ENCODE results near the gene CCDC171. TPM values are rescaled to one million over a fixed set of nuclear protein-coding genes. Genes with fewer than 3 reads are reported as not detected.
"Not testable (repeated sequence)": the region's sequence is repeated elsewhere in the genome, so short reads cannot be mapped to it uniquely, and the experiment has no call there.

The CCDC171 gene
- total RNA-seq, 1 experiment from 2014 or later, result 1.6 TPM

DNA sequence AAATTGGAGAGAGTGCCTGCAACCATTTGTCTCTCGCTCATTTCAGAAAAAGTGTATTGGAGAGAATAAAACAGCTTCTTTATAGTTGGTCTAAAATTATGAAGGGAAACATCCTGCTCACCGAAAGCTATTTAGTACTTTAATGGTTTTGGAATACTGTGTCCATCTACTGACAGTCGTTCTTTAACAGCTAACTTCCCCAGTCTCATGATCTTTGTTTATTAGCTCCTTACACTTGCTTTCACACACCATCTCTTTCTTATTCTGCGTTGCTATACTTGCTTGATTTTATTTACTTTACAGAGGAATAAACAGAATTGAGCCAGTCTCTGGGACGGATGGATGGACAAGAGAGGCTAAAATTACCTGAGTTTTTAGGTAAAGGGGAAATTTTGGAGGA lies 229.3 kb downstream of the CCDC171 start:
- ChIA-PET POLR2A (no interaction called here), CTCF (no interaction called here)
- BruUV-seq (replicated peaks), result no TSS peak
- intact Hi-C loops (cut with micrococcal nuclease; ENCODE audit: unreplicated experiment), result no loop called here
- Histone ChIP-seq H3K4me3 (ENCODE audit: low read depth, low read length) (no peak overlapping the region), H3K36me3 (ENCODE audit: control insufficient read depth, insufficient read depth, low read length) (no peaks in the 10 kb centered on the region), H3K4me1 (no peaks in the 10 kb centered on the region), H3K27me3 (replicated peaks; ENCODE audit: control insufficient read depth, insufficient read depth, low read length) (no peaks in the 10 kb centered on the region), H3K9me3 (no peaks in the 10 kb centered on the region)
- Mint-ChIP-seq H3K9me3 (ENCODE audit: unreplicated experiment) (no peaks in the 10 kb centered on the region), H3K36me3 (ENCODE audit: insufficient read depth, unreplicated experiment) (no peaks in the 10 kb centered on the region), H3K4me3 (ENCODE audit: unreplicated experiment) (no peak overlapping the region), H3K27ac (ENCODE audit: unreplicated experiment) (no peak overlapping the region), H3K27me3 (ENCODE audit: insufficient read depth, unreplicated experiment) (no peaks in the 10 kb centered on the region), H3K4me1 (ENCODE audit: low read depth, unreplicated experiment) (no peaks in the 10 kb centered on the region)
- DNase-seq, result no peak
- TF ChIP-seq, protein P1, sequence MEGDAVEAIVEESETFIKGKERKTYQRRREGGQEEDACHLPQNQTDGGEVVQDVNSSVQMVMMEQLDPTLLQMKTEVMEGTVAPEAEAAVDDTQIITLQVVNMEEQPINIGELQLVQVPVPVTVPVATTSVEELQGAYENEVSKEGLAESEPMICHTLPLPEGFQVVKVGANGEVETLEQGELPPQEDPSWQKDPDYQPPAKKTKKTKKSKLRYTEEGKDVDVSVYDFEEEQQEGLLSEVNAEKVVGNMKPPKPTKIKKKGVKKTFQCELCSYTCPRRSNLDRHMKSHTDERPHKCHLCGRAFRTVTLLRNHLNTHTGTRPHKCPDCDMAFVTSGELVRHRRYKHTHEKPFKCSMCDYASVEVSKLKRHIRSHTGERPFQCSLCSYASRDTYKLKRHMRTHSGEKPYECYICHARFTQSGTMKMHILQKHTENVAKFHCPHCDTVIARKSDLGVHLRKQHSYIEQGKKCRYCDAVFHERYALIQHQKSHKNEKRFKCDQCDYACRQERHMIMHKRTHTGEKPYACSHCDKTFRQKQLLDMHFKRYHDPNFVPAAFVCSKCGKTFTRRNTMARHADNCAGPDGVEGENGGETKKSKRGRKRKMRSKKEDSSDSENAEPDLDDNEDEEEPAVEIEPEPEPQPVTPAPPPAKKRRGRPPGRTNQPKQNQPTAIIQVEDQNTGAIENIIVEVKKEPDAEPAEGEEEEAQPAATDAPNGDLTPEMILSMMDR (IDR thresholded peaks at IDR 0.05; ENCODE audit: insufficient read depth in 1 of 2, low read depth in 1 of 2, low read length in 1 of 2, severe bottlenecking in 1 of 2, unreplicated experiment in 1 of 2), result no peak

DNA sequence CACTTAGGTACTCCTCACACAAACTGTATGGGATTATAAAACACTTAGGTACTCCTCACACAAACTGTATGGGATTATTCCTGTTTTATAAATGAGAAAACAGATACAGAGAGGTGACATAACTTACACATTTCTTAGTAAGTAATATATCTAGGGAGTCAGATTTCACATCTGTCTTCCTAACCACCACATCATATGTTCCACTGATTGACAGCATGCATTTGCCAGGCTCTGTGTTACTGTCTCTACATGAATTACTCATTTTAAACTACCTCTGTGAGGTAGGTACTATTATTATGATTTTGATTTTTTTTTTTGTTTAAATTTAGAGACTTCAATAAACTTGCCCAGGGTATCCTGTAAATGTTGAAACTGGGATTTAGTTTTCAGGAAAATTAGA lies 232.7 kb downstream of the CCDC171 start:
- Mint-ChIP-seq H3K4me3 (ENCODE audit: unreplicated experiment) (no peak overlapping the region), H3K27ac (ENCODE audit: unreplicated experiment) (no peak overlapping the region), H3K4me1 (ENCODE audit: low read depth, unreplicated experiment) (no peaks in the 10 kb centered on the region), H3K27me3 (ENCODE audit: insufficient read depth, unreplicated experiment) (no peaks in the 10 kb centered on the region), H3K9me3 (ENCODE audit: unreplicated experiment) (no peaks in the 10 kb centered on the region), H3K36me3 (ENCODE audit: insufficient read depth, unreplicated experiment) (no peaks in the 10 kb centered on the region)
- CTCF ChIA-PET, result no interaction called here
- intact Hi-C loops (cut with micrococcal nuclease; ENCODE audit: unreplicated experiment), result no loop called here
- Histone ChIP-seq H3K36me3 (ENCODE audit: control insufficient read depth, insufficient read depth, low read length) (no peaks in the 10 kb centered on the region), H3K9me3 (no peaks in the 10 kb centered on the region), H3K4me3 (ENCODE audit: low read depth, low read length) (no peak overlapping the region), H3K27me3 (replicated peaks; ENCODE audit: control insufficient read depth, insufficient read depth, low read length) (no peaks in the 10 kb centered on the region), H3K4me1 (no peaks in the 10 kb centered on the region)
- no peak for DNase-seq
- BruUV-seq (replicated peaks), result no TSS peak
- POLR2A ChIA-PET, result no interaction called here
- TF ChIP-seq, protein P1 (IDR thresholded peaks at IDR 0.05; ENCODE audit: insufficient read depth in 1 of 2, low read depth in 1 of 2, low read length in 1 of 2, severe bottlenecking in 1 of 2, unreplicated experiment in 1 of 2), result no peak

DNA sequence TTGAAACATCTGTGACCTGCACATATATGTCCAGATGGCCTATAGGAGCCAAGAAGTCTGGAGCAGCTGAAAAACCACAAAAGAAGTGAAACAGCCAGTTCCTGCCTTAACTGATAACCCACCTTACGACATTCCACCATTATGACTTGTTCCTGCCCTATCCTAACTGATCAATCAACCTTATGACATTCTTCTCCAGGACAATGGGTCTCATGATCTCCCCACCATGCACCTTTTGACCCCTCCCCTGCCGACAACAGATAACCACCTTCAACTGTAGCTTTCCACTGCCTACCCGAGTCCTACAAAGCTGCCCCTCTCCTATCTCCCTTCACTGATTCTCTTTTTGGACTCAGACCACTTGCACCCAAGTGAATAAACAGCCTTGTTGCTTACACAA lies 233.8 kb downstream of the CCDC171 start:
- H3K36me3 Mint-ChIP-seq (ENCODE audit: insufficient read depth, unreplicated experiment), result no peaks in the 10 kb centered on the region
- CTCF ChIA-PET, result no interaction called here
- POLR2A ChIA-PET, result no interaction called here

DNA sequence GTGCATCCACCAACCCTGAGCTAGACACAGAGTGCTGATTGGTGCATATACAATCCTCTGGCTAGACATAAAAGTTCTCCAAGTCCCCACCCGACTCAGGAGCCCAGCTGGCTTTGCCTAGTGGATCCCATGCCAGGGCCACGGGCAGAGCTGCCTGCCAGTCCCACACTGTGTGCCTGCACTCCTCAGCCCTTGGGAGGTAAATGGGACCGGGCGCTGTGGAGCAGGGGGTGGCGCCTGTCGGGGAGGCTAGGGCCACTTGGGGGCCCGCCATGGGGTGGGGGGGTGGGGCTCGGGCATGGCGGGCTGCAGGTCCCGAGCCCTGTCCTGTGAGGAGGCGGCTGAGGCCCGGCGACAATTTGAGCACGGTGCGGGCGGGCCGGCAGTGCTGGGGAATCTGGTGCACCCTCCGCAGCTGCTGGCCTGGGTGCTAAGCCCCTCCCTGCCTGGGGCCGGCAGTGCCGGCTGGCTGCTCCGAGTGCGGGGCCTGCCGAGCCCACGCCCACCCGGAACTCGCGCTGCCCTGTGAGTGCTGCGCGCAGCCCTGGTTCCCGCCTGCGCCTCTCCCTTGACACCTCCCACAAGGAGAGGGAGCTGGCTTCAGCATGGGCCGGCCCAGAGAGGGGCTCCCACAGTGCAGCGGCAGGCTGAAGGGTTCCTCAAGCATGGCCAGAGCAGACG lies 257.5 kb downstream of the CCDC171 start:
- intact Hi-C loops (cut with micrococcal nuclease; ENCODE audit: unreplicated experiment); H3K4me3 ChIP-seq (ENCODE audit: low read depth, low read length); H3K36me3 Mint-ChIP-seq (ENCODE audit: insufficient read depth, unreplicated experiment); BruUV-seq (replicated peaks); H3K4me1 ChIP-seq; H3K4me3 Mint-ChIP-seq (ENCODE audit: unreplicated experiment); H3K27me3 Mint-ChIP-seq (ENCODE audit: insufficient read depth, unreplicated experiment); H3K4me1 Mint-ChIP-seq (ENCODE audit: low read depth, unreplicated experiment); H3K36me3 ChIP-seq (ENCODE audit: control insufficient read depth, insufficient read depth, low read length); H3K27me3 ChIP-seq (replicated peaks; ENCODE audit: control insufficient read depth, insufficient read depth, low read length); POLR2A ChIA-PET; CTCF ChIA-PET; DNase-seq; H3K9me3 ChIP-seq; H3K27ac Mint-ChIP-seq (ENCODE audit: unreplicated experiment): not testable (repeated sequence)
- peaks cover 18% of the 10 kb centered on the region for H3K9me3 Mint-ChIP-seq (ENCODE audit: unreplicated experiment)

More for the DNA sequence above, 233.8 kb downstream of the CCDC171 start:
- intact Hi-C loops (cut with micrococcal nuclease; ENCODE audit: unreplicated experiment), result no loop called here
- BruUV-seq (replicated peaks), result no TSS peak
- TF ChIP-seq, protein P1 (IDR thresholded peaks at IDR 0.05; ENCODE audit: insufficient read depth in 1 of 2, low read depth in 1 of 2, low read length in 1 of 2, severe bottlenecking in 1 of 2, unreplicated experiment in 1 of 2), result no peak
- Mint-ChIP-seq H3K27me3 (ENCODE audit: insufficient read depth, unreplicated experiment) (no peaks in the 10 kb centered on the region), H3K4me3 (ENCODE audit: unreplicated experiment) (no peak overlapping the region), H3K9me3 (ENCODE audit: unreplicated experiment) (no peaks in the 10 kb centered on the region), H3K27ac (ENCODE audit: unreplicated experiment) (no peak overlapping the region), H3K4me1 (ENCODE audit: low read depth, unreplicated experiment) (no peaks in the 10 kb centered on the region)
- Histone ChIP-seq H3K9me3 (no peaks in the 10 kb centered on the region), H3K4me1 (no peaks in the 10 kb centered on the region), H3K27me3 (replicated peaks; ENCODE audit: control insufficient read depth, insufficient read depth, low read length) (no peaks in the 10 kb centered on the region), H3K36me3 (ENCODE audit: control insufficient read depth, insufficient read depth, low read length) (no peaks in the 10 kb centered on the region), H3K4me3 (ENCODE audit: low read depth, low read length) (no peak overlapping the region)
- no peak for DNase-seq
